ENCODE results near the gene FBLN1. TPM values are rescaled to one million over a fixed set of nuclear protein-coding genes. Genes with fewer than 3 reads are reported as not detected.

Gene FBLN1
- total and polyA plus RNA-seq, 2 donors (not counting 1 experiment from before 2014, with no cell fraction given): not detected

DNA sequence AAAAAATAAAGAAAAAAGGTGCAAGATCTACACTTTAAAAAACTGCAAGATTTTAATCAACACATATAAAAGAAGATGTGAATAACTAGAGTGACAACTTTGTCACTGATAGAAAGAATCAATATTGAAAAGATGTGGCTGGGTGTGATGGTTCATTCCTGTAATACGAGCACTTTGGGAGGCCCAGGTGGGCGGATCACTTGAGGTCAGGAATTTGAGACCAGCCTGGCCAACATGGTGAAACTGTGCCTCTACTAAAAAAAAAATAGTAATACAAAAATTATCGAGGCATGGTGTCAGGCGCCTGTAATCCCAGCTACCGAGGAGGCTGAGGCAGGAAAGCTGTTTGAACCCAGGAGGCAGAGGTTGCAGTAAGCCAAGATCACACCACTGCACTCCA is 21.0 kb upstream of the FBLN1 start:
- H4K20me1 ChIP-seq (ENCODE audit: control insufficient read depth, insufficient read depth, low read length, poor library complexity, severe bottlenecking): no peaks in the 10 kb centered on the region
- ATAC-seq (ENCODE audit: low read depth) (no peak), DNase-seq (no peak)
- H2AFZ ChIP-seq (ENCODE audit: insufficient read depth, low read depth, low read length, poor library complexity, severe bottlenecking): no peak overlapping the region
- no peak overlapping the region for H3K4me3 Mint-ChIP-seq
- peaks cover 2% of the 10 kb centered on the region for H3K9me3 Mint-ChIP-seq (ENCODE audit: insufficient read depth)
- no peaks in the 10 kb centered on the region for H3K36me3 ChIP-seq (replicated peaks in 1 of 2; ENCODE audit: control extremely low read depth in 1 of 2, control insufficient read depth in 1 of 2, extremely low read depth in 1 of 2, insufficient read depth in 2 of 2, low read length in 1 of 2)
- H3K79me2 ChIP-seq (ENCODE audit: control insufficient read depth, insufficient read depth, low read length): no peaks in the 10 kb centered on the region
- H3K27ac Mint-ChIP-seq: no peak overlapping the region
- H3K4me1 ChIP-seq (ENCODE audit: control insufficient read depth in 2 of 2, insufficient read depth in 2 of 2, low read length in 2 of 2): no peaks in the 10 kb centered on the region
- H3K9me3 ChIP-seq (ENCODE audit: control extremely low read depth in 1 of 3, control insufficient read depth in 2 of 3, insufficient read depth in 1 of 3, low read length in 2 of 3): peaks cover 0 to 6% (median 3%) of the 10 kb centered on the region in 3 donors
- 92% methylated on average over 2 of the region's 5 CpGs for WGBS (ENCODE audit: insufficient coverage)
- H3K27me3 ChIP-seq (replicated peaks in 1 of 4; ENCODE audit: control extremely low read depth in 1 of 4, control insufficient read depth in 3 of 4, insufficient read depth in 4 of 4, low read length in 3 of 4): peaks cover 0 to 2% (median 0%) of the 10 kb centered on the region in 4 experiments
- H3K27ac ChIP-seq (ENCODE audit: low read length in 2 of 2): no peak overlapping the region
- intact Hi-C loops (cut with micrococcal nuclease): no loop called here
- no peak overlapping the region for H3K4me3 ChIP-seq (ENCODE audit: control extremely low read depth in 1 of 5, extremely low read depth in 1 of 5, insufficient read depth in 1 of 5, low read depth in 2 of 5, low read length in 4 of 5)
- no peak overlapping the region for H3K9ac ChIP-seq (ENCODE audit: low read length)
- H3K27me3 Mint-ChIP-seq: peaks cover 31% of the 10 kb centered on the region
- H3K4me1 Mint-ChIP-seq: no peaks in the 10 kb centered on the region
- CTCF ChIA-PET: no interaction called here
- no peak overlapping the region for H3K4me2 ChIP-seq (replicated peaks; ENCODE audit: low read depth, low read length, poor library complexity, severe bottlenecking)
- TF ChIP-seq, protein P1, sequence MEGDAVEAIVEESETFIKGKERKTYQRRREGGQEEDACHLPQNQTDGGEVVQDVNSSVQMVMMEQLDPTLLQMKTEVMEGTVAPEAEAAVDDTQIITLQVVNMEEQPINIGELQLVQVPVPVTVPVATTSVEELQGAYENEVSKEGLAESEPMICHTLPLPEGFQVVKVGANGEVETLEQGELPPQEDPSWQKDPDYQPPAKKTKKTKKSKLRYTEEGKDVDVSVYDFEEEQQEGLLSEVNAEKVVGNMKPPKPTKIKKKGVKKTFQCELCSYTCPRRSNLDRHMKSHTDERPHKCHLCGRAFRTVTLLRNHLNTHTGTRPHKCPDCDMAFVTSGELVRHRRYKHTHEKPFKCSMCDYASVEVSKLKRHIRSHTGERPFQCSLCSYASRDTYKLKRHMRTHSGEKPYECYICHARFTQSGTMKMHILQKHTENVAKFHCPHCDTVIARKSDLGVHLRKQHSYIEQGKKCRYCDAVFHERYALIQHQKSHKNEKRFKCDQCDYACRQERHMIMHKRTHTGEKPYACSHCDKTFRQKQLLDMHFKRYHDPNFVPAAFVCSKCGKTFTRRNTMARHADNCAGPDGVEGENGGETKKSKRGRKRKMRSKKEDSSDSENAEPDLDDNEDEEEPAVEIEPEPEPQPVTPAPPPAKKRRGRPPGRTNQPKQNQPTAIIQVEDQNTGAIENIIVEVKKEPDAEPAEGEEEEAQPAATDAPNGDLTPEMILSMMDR (IDR thresholded peaks at IDR 0.05): no peak
- no peak for TF ChIP-seq EZH2 (IDR thresholded peaks at IDR 0.05; ENCODE audit: borderline replicate concordance, insufficient read depth, low read depth, low read length, poor library complexity, severe bottlenecking)
- POLR2A ChIA-PET: no interaction called here

GRCh38 chr22:45482169-45482568 is 20.5 kb upstream of the FBLN1 start:
- H3K4me1 Mint-ChIP-seq: no peaks in the 10 kb centered on the region
- no peak for ATAC-seq (ENCODE audit: low read depth)

More at GRCh38 chr22:45482169-45482568, 20.5 kb upstream of the FBLN1 start:
- H2AFZ ChIP-seq (ENCODE audit: insufficient read depth, low read depth, low read length, poor library complexity, severe bottlenecking): no peak overlapping the region
- 43% methylated on average over 1 of the region's 2 CpGs for WGBS (ENCODE audit: insufficient coverage)
- peaks cover 0 to 2% (median 0%) of the 10 kb centered on the region in 4 experiments for H3K27me3 ChIP-seq (replicated peaks in 1 of 4; ENCODE audit: control extremely low read depth in 1 of 4, control insufficient read depth in 3 of 4, insufficient read depth in 4 of 4, low read length in 3 of 4)
- intact Hi-C loops (cut with micrococcal nuclease): no loop called here
- peaks cover 0 to 6% (median 3%) of the 10 kb centered on the region in 3 donors for H3K9me3 ChIP-seq (ENCODE audit: control extremely low read depth in 1 of 3, control insufficient read depth in 2 of 3, insufficient read depth in 1 of 3, low read length in 2 of 3)
- H3K36me3 ChIP-seq (replicated peaks in 1 of 2; ENCODE audit: control extremely low read depth in 1 of 2, control insufficient read depth in 1 of 2, extremely low read depth in 1 of 2, insufficient read depth in 2 of 2, low read length in 1 of 2): no peaks in the 10 kb centered on the region
- H3K9ac ChIP-seq (ENCODE audit: low read length): no peak overlapping the region
- Mint-ChIP-seq H3K9me3 (ENCODE audit: insufficient read depth) (peaks cover 2% of the 10 kb centered on the region), H3K27ac (no peak overlapping the region), H3K4me3 (no peak overlapping the region), H3K27me3 (peaks cover 26% of the 10 kb centered on the region)
- TF ChIP-seq, protein P1 (IDR thresholded peaks at IDR 0.05): no peak
- no peak for TF ChIP-seq EZH2 (IDR thresholded peaks at IDR 0.05; ENCODE audit: borderline replicate concordance, insufficient read depth, low read depth, low read length, poor library complexity, severe bottlenecking)
- H3K4me2 ChIP-seq (replicated peaks; ENCODE audit: low read depth, low read length, poor library complexity, severe bottlenecking): no peak overlapping the region
- CTCF ChIA-PET: no interaction called here
- no peaks in the 10 kb centered on the region for H4K20me1 ChIP-seq (ENCODE audit: control insufficient read depth, insufficient read depth, low read length, poor library complexity, severe bottlenecking)
- H3K27ac ChIP-seq (ENCODE audit: low read length in 2 of 2): no peak overlapping the region
- H3K79me2 ChIP-seq (ENCODE audit: control insufficient read depth, insufficient read depth, low read length): no peaks in the 10 kb centered on the region
- H3K4me1 ChIP-seq (ENCODE audit: control insufficient read depth in 2 of 2, insufficient read depth in 2 of 2, low read length in 2 of 2): no peaks in the 10 kb centered on the region
- POLR2A ChIA-PET: no interaction called here
- no peak overlapping the region for H3K4me3 ChIP-seq (ENCODE audit: control extremely low read depth in 1 of 5, extremely low read depth in 1 of 5, insufficient read depth in 1 of 5, low read depth in 2 of 5, low read length in 4 of 5)
- no peak for DNase-seq

All from B cell (primary cell).